ENCODE results near the gene POMGNT1. TPM values are rescaled to one million over a fixed set of nuclear protein-coding genes. Genes with fewer than 3 reads are reported as not detected.

Gene POMGNT1
- total RNA-seq, 1 experiment from 2014 or later = 92.5 TPM

DNA sequence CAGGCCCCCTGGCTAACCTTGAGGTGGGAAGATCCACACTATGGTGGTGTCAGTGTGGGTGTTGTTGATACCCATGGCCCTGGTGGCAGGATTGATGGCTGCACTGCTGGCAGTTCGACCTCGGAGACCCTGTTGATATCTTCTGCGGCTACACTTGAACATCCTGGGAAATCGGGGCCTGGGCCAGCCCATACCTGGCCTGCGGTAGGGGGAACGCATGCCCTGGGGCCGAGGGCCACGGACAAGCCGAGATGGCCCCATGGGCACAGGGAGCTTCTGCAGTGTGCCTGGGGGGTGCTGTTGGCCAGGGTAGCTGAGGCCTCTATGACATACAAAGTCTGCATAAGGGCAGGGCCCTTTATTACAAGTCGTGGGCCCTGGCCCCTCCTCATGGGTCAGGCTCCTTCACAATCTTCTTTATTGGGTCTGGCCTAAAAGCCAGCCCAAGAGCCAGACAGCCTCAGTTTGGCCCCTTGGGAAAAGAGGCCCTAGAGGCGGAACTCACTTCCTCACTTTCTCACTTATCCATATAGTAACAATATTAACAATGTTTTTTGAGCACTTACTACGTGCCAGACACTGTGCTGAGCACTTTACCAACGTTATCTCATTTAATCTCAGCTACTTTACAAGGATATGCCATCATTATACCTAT, 21.9 kb downstream of the POMGNT1 start, which contains the start of gene P3R3URF:
P3R3URF (minus strand) TSS at position 278 of the 655 bp plus-strand sequence; CDS start at position 261, 17 bp downstream.
- Histone ChIP-seq H3K4me2 (ENCODE audit: low read length) (no peak within 1 kb of the TSS), H3K79me2 (ENCODE audit: low read length) (no peaks in the 10 kb centered on the region), H3K36me3 (ENCODE audit: low read depth, low read length) (no peaks in the 10 kb centered on the region), H3K27ac (ENCODE audit: low read length) (no peak within 1 kb of the TSS), H3K27me3 (ENCODE audit: low read length) (no peaks in the 10 kb centered on the region), H4K20me1 (ENCODE audit: low read length) (no peaks in the 10 kb centered on the region), H3K4me1 (ENCODE audit: insufficient read depth, low read length) (peaks cover 37% of the 10 kb centered on the region), H3K4me3 (ENCODE audit: low read length) (no peak within 1 kb of the TSS), H3F3A (ENCODE audit: low read length, unreplicated experiment) (peaks cover 5% of the 10 kb centered on the region), H3K9me2 (replicated peaks; ENCODE audit: low read length) (no peaks in the 10 kb centered on the region), H2AFZ (ENCODE audit: low read length) (no peak within 1 kb of the TSS), H3K9ac (ENCODE audit: low read length) (no peak within 1 kb of the TSS), H3K9me3 (ENCODE audit: low read length) (no peaks in the 10 kb centered on the region)
- POLR2A ChIA-PET (ENCODE audit: unreplicated experiment) = no interaction called here
- TF ChIP-seq EZH2 (IDR thresholded peaks at IDR 0.05; ENCODE audit: low read length, unreplicated experiment) (no peak), EZH2phosphoT487 (IDR thresholded peaks at IDR 0.05; ENCODE audit: borderline replicate concordance, low read length) (no peak)
- TF ChIP-seq, protein P1, sequence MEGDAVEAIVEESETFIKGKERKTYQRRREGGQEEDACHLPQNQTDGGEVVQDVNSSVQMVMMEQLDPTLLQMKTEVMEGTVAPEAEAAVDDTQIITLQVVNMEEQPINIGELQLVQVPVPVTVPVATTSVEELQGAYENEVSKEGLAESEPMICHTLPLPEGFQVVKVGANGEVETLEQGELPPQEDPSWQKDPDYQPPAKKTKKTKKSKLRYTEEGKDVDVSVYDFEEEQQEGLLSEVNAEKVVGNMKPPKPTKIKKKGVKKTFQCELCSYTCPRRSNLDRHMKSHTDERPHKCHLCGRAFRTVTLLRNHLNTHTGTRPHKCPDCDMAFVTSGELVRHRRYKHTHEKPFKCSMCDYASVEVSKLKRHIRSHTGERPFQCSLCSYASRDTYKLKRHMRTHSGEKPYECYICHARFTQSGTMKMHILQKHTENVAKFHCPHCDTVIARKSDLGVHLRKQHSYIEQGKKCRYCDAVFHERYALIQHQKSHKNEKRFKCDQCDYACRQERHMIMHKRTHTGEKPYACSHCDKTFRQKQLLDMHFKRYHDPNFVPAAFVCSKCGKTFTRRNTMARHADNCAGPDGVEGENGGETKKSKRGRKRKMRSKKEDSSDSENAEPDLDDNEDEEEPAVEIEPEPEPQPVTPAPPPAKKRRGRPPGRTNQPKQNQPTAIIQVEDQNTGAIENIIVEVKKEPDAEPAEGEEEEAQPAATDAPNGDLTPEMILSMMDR (conservative IDR thresholded peaks at IDR 0.05; ENCODE audit: low read depth, low read length) = no peak
- CTCF ChIA-PET = no interaction called here
- intact Hi-C loops (cut with micrococcal nuclease) = no loop called here
- no peak for ATAC-seq
- no TSS peak for BruUV-seq (replicated peaks)
- no peak for DNase-seq

DNA sequence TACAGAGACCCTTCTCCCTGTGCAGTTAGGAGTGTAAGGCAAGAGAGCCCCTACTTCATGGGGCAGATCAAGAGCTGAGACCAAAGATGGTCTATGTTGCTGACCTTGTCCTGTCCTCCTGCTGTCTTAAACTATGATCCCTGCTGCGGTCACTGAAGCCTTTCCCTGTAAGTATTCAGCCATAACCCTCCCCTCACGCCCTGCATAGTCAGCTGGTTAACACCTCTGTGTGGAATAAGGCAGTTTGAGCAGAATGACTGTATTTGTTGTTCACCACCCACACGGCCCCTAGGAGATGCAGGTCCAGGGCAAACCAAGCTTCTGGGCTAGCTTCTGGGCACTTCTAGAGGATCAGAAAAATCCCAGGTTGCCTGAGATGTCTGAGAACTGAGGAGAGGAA, 23.0 kb downstream of the POMGNT1 start:
- ChIA-PET CTCF (no interaction called here), POLR2A (ENCODE audit: unreplicated experiment) (interaction anchor here (0.5 kb wide), 1 partner anchor 283 kb away, joined by 3 read pairs; no protein-coding TSS in a partner anchor)
- Histone ChIP-seq H3K27me3 (ENCODE audit: low read length) (no peaks in the 10 kb centered on the region), H3K27ac (ENCODE audit: low read length) (no peak overlapping the region), H3K36me3 (ENCODE audit: low read depth, low read length) (no peaks in the 10 kb centered on the region), H3K4me3 (ENCODE audit: low read length) (no peak overlapping the region), H3K9ac (ENCODE audit: low read length) (no peak overlapping the region), H3F3A (ENCODE audit: low read length, unreplicated experiment) (no peaks in the 10 kb centered on the region), H3K9me3 (ENCODE audit: low read length) (no peaks in the 10 kb centered on the region), H3K9me2 (replicated peaks; ENCODE audit: low read length) (no peaks in the 10 kb centered on the region), H3K4me1 (ENCODE audit: insufficient read depth, low read length) (peaks cover 31% of the 10 kb centered on the region), H3K4me2 (ENCODE audit: low read length) (no peak overlapping the region), H2AFZ (ENCODE audit: low read length) (no peak overlapping the region), H3K79me2 (ENCODE audit: low read length) (no peaks in the 10 kb centered on the region), H4K20me1 (ENCODE audit: low read length) (no peaks in the 10 kb centered on the region)
- TF ChIP-seq EZH2 (IDR thresholded peaks at IDR 0.05; ENCODE audit: low read length, unreplicated experiment) = no peak
- TF ChIP-seq, protein P1 (conservative IDR thresholded peaks at IDR 0.05; ENCODE audit: low read depth, low read length) = no peak
- TF ChIP-seq EZH2phosphoT487 (IDR thresholded peaks at IDR 0.05; ENCODE audit: borderline replicate concordance, low read length) = no peak
- intact Hi-C loops (cut with micrococcal nuclease) = no loop called here
- DNase-seq = no peak
- no peak for ATAC-seq
- no TSS peak for BruUV-seq (replicated peaks)
